EL (cell line): Measurements from ENCODE around the gene COL18A1.
"Not testable (repeated sequence)": the region's sequence is repeated elsewhere in the genome, so short reads cannot be mapped to it uniquely, and the experiment has no call there.

Experiments
- DNase-seq: peaks from one replicate; pipeline ENCODE4 v3.0.0-alpha.2; 2016

COL18A1 gene

GRCh38 chr21:45367402-45368351 is 37.3 kb upstream of the COL18A1 start:
- no peak for DNase-seq

- not testable (repeated sequence) for DNase-seq
Measured at GRCh38 chr21:45369018-45369417, 35.9 kb upstream of the COL18A1 start.

- no peak for DNase-seq
Measured at GRCh38 chr21:45370575-45370974, 34.4 kb upstream of the COL18A1 start.

- DNase-seq: no peak
Measured at GRCh38 chr21:45371081-45371480, 33.9 kb upstream of the COL18A1 start.

GRCh38 chr21:45371655-45372054 is 33.3 kb upstream of the COL18A1 start:
- no peak for DNase-seq

GRCh38 chr21:45372732-45373355 is 32.1 kb upstream of the COL18A1 start:
- DNase-seq: no peak

GRCh38 chr21:45373991-45374816 is 30.8 kb upstream of the COL18A1 start:
- no peak for DNase-seq

GRCh38 chr21:45374826-45375455 is 30.0 kb upstream of the COL18A1 start:
- no peak for DNase-seq

- no peak for DNase-seq
Measured at GRCh38 chr21:45376459-45377324, 28.3 kb upstream of the COL18A1 start.

- no peak for DNase-seq
Measured at GRCh38 chr21:45377325-45377709, 27.6 kb upstream of the COL18A1 start.

- no peak for DNase-seq
Measured at GRCh38 chr21:45377866-45378257, 27.1 kb upstream of the COL18A1 start.

GRCh38 chr21:45378258-45378966 is 26.6 kb upstream of the COL18A1 start:
- DNase-seq: peak; percentile 86

- DNase-seq: no peak
Measured at GRCh38 chr21:45379171-45379900, 25.6 kb upstream of the COL18A1 start.

GRCh38 chr21:45379901-45380330 is 25.0 kb upstream of the COL18A1 start:
- no peak for DNase-seq

- DNase-seq: no peak
Measured at GRCh38 chr21:45380566-45380965, 24.4 kb upstream of the COL18A1 start.

- no peak for DNase-seq
Measured at GRCh38 chr21:45381036-45381787, 23.8 kb upstream of the COL18A1 start.

GRCh38 chr21:45381865-45382696 is 22.9 kb upstream of the COL18A1 start:
- no peak for DNase-seq

GRCh38 chr21:45382697-45382997 is 22.3 kb upstream of the COL18A1 start:
- DNase-seq: no peak

GRCh38 chr21:45383111-45383614 is 21.8 kb upstream of the COL18A1 start:
- no peak for DNase-seq
